NCI-H1930 (cell line): ENCODE results near the gene HIVEP3.

Source experiments
- DNase-seq, 2 experiments: peaks; one replicate each; lab custom pipeline; 2025; lab: John Stamatoyannopoulos, UW

Gene HIVEP3

DNA sequence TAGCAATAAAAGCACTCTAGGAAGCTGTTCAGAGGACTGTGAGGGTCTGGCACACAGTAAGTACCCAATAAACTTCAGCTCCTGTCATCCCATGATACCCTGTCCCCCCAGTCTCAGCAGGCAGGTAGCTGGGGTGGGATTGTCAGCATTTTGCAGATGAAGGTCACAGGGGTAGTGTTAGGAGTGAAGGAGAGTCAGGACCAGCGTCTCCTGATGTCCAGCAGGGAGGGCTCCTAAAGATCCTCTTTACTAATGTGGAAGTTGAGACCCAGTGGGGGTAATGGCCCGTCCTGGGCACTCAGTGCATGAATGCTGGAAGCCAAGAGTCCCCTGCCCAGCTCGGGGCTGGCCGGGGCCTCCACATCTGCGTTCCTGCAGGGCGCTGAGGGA is 402.9 kb downstream of the HIVEP3 start:
- no peak for DNase-seq

DNA sequence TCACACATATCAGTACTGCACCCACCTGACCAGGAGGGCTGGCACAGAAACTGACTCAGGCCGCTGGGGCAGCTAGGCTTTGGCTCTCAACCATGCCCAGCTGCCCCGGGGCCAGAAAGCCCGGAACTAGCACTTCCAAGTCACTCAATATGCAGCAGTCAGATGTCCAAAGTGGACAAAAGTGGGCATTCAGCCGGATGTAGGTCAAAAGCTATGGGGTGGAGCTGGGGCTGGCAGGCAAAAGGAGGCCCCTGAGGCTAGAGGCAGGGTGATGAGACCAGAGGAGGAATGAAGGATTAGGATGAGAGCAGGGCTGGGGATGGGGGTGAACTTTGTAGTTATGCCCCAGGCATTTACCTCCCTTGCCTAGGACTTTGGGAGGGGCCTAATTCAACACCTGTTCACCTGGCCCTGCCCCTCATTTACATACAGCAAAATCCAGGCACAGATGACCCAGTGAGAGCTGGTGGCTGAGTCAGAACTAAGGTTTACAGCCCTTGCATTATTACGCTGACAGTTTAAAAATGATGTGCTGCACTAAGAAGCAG is 403.5 kb downstream of the HIVEP3 start:
- no peak for DNase-seq

DNA sequence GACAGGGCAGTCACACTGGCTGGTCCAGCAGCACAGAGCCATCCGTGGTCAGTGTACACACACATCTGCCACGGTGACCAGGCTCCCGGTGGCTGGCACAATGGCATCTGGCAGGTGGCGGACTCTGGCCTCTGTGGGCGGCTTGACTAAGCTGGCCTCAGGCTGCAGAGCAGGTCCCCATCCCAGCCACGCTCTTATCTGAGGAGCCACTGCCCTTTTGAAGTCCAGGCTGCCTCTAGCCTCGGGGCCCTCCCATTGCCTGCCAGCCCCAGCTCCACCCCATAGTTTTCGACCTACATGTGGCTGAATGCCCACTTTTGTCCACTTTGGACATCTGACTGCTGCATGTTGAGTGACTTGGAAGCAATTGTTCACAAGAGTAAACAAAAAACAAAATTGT is 404.3 kb downstream of the HIVEP3 start:
- DNase-seq, result no peak

DNA sequence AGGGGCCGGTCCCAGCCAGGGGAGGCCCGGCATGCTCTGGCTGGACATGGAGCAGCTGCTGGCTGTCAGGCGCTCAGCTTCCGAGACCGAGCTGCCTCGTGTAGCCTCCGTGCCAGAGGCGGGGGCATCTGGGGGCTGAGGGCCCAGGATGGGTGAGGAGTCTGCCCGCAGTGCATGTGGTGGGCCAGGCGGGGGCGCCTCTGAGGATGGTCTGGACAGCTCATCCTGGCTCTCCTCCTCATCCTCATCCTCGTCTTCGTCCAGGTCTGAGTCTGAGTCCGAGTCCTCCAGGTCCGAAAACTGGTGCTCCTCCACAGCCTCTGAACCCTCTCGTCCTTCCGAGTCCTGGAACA is 405.4 kb downstream of the HIVEP3 start:
- DNase-seq, result no peak

DNA sequence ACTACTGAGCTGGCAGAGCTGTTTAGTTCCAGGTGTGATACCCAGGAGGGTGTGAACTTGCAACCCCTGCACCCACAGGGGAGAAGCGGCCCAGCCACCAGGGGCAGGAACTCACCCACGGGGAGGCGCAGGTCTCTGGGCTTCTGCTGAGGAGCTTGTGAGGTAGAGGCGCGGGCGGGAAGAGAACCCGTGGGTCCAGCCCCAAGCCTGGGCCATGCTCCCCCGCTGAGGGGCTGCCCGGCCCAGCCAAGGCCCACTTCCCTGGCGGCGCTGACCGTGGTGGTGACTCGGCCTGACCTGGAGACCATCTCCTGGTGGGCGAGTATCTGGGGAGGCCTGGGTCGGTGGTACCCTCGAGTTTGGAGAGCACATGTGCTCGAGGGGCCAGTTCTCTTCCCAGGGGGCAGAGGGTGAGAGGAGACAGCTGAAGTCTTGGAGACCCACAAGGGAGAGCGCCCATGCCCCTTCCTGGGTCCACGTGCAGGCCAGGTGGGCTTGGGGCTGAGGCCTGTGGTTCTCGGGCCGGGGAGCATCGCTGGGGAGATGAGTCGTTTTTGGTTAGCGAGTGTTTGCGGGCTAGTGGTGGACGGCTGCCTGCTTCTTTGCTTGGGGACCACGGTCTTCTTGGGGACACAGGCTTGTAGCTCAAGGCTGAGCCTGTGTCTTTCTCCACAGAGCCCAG is 405.9 kb downstream of the HIVEP3 start:
- no peak for DNase-seq

DNA sequence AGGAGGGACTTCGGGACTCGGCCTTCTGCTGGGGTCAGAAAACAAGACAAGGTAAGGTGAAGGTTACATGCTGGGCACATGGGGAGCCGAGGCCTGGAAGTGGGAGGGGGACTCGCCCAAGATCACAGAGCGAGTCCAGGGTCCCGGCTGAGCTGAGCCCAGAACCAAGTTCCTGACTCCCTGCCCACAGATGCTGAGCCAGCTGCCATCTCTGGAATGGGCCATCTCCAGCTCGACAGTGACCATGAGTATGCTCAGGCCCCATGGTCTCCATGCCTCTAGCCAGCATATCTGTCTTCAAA is 407.5 kb downstream of the HIVEP3 start:
- no peak for DNase-seq

DNA sequence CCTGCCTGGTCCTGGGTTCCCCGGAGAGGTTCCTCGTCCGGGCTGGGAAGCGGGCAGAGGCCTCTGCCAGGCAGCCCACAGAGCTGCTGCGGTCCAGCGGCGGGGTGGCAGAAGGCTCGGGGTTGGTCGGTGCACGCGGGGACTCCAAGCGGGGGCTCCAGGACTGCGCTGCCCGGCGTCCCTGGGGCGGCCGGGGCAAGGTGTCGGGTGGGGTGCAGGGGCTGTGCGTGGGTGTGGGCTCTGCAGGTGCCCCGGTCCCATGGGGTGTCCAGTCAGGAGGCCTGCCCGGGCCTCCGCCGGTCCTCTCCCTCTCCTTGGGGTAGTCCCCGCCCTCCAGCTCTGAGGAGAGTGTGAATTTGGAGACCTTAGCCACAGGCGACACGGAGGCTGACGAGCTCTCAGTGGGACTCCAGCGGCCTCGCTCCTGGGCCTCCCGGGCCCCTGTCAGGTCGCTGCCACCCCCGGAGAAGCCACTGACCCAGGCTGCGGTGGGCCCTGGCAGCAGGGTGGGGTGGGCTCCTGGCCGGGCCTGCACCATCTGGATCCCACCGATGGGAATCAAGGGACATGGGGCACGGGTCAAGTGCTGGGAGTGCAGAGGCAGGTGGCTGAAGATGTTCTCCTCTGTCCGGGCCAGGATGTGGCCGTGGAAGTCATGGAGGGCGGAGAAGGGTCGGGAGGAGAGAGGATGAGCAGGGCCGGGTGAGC is 408.0 kb downstream of the HIVEP3 start:
- DNase-seq, result no peak

DNA sequence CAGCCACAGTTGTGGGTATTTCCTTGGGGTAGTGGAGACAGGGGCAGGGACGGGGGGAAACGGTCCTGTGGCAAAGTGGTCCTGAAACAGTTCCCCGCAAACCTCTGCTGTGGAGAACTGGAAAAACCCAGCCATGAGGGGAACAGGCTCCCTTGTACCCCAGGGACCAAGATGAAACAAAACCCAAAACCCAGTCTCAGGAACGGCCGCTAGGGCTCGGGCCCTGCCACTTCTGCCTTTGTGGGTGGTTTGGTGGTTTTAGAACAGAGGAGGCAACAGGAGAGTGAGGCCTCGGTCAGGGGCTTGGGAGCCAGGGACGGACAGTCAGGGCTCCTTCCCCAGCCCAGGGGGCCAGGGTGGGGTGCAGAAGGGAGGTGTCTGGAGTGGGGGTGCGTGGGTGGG is 409.5 kb downstream of the HIVEP3 start:
- DNase-seq, result no peak

DNA sequence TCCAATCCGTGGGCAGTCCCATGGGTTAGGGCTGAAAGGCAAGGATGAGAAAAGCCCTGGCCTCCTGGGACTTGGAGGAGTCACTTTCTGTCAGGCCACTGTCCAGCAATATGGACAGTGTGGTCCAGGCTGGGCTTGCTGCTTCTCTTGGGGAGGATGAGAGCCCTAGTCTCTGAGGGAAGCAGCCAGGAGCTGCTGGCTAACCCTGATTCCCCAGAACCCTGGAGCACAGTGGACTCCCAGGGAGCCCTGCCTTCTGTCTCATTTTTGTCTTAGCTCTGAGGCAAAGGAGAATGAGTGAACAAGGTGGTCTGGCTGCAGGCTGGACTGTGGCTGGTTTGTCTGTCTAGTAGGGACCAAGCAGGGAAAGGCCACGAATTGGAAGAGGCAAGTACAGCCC is 410.4 kb downstream of the HIVEP3 start:
- no peak for DNase-seq

DNA sequence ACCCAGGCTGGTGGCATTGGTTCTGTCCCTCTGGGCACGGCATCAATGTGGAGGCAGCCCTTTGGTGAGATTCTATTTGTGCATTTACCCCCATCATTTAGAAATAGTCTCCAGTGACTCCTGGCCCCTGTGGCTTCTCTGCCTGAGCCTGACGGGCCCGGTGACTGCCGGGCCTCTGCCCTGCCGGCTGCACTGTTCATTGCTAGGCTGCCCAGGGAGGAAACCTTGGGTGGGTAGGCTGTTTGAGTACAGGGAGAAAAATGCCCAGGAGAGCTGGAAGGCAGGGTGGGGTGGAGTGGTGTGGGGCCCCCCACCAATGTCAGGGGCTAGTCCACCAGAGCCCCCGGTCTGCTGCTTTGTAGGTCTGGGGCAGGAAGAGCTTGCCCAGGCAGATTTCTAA is 410.9 kb downstream of the HIVEP3 start:
- DNase-seq, result no peak

DNA sequence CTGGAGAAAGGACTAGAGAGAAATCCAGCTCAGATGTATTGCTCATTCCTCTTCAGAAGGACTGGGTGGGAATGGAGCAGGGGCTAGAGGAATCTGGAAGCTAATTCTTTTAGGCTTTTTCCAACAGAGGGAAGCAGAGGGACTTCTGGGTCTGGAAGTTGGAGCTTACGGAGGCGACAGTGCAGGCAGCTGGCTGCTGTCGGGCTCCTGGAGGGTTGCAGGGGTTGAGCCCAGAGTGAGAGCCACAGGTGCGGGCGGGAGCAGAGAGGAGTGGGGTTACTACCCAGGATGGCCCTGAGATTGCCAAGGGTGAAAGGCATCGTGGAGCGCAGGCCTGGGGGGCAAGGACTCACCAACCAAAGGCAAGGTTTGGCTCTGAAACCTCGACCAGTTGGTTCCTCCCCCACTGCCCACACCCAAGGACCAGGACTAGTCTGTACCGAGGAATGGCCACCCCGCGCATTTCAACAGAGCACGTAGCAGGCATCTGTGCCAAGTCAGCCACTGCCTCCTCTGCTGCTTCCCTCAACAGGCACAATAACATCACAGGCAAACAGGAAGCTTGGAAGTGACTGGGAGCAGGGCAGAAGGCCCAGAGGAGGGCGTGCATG is 411.5 kb downstream of the HIVEP3 start:
- no peak for DNase-seq

DNA sequence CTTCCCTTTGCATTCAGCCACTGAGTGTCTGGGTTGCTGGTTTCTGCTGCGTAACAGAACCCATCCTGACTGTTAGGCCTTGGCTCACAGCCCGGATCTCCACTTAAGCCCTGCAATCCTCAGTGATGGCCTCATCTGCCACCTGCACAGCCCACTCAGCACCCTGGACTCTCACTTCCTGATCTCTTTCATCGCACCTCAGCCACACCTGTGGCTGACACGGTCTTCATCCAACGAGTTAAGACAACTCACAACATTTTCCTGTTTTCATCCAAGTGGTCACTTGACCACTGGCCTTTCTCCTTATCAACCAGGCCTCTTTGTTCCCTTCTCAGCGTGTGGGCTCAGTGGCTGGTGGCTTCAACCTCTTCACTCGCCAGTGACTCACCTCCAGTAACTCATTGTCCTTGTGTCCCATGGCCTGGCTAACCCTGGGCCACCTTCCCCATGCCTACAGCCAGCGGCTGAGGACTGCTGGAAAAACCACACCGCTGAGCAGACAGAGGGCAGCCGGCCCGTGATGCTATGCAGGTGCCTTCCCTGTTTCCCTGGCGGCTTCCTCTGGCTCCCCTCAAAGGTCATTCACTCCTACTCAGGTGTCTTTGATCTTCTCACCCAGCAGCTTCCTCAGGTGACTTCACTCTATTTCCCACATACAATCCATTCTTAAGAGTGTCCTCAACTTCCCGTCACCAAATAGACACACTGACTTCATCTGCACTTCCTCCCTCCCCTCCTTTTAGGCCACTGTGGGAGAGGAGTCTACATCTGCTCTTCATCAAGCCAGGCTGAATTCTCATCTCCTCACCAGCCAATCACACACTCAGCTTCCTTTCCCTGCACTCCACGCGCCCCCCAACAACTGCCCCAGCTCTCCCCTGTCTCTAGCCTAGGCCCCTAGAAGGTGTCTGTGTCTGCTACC is 414.3 kb downstream of the HIVEP3 start:
- no peak for DNase-seq

DNA sequence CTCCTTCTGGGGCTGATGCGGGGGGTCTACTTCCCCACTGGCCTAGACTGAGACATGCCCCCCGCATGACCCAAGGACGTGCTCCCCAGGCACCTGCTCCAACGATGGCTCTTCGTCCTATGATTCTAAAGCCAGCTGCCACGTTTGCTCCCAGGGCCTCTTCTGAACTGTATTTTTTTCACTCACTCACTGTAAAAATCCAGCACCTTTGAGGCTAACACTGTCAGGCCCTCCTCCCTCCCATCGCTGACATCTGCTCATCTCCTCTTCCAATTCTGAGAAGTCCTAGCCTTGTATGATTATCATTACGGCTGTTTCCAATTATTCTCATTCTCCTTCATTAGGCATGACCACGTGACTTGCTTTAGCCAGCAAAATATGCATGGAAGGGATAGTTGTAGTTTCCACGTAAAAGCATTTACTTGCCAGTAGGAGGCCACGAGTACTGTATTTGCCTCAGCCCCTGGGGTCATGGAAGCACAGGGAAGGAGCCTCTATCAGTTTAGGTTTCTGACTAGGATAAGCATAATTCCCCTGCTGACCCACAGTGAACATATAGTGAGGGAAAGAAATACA is 415.1 kb downstream of the HIVEP3 start:
- no peak for DNase-seq

DNA sequence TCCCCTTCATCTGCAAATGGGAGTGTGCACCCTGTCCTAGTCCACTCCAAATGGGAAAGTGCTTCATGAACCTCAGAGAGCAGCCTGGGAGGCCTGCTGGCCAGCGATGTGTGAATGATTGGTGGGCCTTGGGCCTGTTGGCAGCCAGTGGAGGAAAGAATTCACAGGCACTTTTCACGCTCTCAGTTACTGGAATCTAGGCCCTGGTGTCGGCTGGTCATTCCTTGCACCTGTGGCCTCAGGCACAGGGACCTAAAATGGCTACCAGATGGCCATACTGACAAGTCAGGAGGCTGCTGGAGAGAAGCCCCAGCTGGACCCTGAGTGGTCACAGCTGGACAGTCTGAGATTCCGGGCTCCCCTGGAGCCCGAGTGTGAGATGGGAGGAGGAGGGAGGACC is 415.8 kb downstream of the HIVEP3 start:
- DNase-seq, result no peak

DNA sequence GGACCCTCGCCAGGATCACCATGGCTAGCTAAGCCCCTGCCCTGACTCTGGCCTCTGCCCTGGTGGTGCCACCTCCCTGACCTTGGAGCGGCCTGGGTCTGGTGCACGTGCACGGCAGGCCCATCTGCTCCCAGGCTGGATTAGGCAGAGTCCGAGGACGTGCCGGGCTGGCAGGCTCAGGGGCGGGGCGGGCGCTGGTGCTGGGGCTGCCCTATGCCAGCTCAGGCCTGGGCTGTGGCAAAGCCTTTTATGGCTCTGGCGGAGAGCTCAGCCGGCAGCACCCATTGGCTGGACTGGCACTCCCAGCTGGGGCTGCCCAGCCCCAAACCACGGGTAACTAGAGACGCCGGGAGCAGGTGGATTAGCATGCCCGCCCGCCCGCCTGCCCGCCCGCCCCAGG is 417.1 kb downstream of the HIVEP3 start:
- DNase-seq, result no peak

DNA sequence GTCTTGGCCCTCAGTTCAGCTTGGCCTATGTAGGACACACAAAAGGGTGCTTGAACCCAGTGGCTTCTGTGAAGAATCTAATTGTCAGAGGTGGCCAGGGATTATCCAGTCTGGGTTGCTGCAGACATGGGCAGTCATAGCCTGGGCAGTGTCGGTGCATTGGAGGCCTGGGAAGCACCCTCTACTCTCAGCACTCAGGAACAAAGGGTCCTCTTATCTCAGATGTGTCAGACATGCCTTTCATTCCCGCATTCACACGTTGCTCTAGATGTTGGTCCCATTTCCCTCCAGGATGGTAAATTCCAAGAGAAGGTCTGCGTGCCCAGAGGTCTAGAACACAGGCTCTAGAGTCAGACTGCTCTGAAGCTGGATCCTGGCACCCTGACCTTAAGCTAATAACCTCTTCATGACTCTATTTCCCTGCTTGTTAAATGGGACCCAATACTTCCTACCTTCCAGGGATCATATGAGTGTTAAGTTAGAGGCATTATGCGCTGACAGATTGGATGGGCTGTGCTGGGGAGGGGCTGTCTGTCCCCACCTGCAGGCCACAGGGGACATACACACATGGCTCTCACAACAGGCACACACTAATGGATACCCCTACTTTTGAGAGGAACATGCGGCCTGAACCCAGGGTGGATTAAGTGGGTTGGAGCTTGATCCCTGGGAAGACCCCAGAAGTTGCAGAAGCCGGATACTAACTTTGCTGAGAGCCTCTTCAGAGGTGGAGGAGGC is 417.8 kb downstream of the HIVEP3 start:
- no peak for DNase-seq

DNA sequence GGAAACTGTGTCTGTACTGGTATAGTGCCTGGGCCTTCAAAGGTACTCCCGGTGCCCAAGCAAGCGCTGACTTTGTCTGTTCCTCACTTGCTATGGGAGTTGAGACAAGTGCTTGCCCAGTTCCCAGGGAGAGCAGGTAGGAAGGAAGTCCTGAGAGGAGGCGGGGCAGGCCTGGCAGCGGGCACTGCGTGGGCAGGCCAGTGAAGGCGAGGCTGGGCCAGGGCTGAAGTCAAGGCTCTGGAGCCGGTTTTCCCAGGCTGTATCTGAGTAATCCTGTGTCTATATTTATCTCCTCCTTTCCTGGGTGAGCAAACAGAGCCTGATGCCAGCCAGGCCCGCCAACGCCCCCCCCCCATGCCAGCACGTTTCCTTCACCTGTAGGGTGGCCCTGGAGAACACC is 418.3 kb downstream of the HIVEP3 start:
- no peak for DNase-seq

DNA sequence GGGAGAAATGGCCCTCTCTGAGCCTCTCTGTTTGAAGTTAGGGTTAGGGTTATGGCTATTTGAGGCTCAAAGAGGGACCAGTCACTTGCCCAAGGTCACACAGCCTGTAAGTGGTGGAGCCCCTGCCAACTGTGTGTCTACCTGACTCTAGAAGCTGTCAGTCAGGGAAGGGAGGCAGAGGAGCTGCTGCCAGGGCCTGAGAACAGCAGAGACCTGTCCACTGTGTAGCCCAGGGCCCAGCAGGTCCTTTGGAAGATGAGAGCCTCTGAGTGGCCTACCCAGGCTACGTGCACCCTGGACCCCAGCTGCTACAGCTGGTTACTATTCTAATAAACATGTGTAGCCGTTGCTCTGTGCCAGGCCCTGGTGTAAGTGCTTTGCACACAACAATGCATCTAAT is 419.1 kb downstream of the HIVEP3 start:
- no peak for DNase-seq

DNA sequence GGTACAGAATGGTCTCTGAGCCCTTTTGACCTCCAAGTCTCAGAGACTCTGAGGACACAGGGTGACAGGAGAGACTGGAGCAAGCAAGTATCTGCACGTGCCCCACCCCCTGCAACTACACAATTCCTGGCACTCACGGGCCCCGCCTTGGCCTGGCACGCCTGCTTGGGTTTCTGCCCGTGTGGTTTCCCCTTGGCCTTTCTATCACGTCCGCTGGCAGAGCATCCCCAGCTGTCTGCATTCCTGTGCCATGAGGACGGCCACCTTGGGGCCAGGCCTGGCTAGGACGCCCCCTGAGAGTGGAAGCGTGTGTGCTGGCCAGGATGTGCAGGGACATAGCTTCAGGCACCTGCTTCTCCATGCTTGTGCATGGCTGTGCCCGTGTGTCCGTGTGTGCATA is 419.9 kb downstream of the HIVEP3 start:
- DNase-seq, result no peak

DNA sequence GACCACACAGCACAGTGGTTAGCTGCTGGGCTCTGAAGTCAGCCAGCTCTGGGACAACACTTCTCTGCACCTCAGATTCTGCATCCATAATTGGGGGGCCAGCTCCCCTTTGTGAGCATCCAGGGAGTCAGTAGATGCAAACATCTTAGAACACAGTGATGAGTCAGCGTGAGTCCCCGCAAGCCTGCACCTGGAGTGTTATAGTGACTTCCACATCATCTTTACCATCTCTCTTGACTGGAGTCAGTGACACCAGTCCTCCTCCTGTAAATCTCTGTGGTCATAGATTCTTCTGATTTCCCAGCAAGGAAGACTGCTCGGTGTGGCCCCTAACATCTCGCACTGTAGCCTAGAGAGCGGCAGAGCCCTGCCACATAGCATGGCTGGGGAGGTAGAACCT is 420.3 kb downstream of the HIVEP3 start:
- DNase-seq, result no peak

DNA sequence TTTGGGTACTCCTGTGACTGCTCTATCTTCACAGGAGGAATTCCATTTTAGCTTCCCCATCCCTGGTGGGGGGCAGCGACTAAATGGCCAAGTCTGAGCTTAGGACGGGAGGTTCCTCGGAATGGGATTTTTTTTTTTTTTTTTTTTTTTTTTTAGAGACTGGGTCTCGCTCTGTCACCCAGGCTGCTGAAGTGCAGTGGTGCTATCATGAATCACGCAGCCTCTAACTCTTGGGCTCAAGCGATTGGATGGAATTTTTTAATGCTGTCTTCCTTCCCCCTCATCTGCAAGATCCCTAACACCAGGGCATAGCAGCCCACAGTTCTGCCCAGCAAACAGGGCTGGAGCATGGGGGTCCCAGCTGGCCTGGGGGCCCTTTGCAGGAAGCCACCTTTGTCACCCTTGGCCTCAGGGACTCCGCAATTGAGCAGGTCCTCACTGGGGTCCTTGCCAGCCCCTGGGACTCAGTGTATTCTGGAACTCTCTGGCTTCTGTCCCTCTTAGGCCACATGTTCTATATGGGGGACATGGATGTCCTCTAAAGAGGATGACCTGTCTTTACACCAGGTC is 421.2 kb downstream of the HIVEP3 start:
- no peak for DNase-seq
